Measurements from ENCODE around the gene LTBR. TPM values are rescaled to one million over a fixed set of nuclear protein-coding genes. Genes with fewer than 3 reads are reported as not detected.

Gene LTBR
- total and polyA plus RNA-seq, 4 donors, result 15.8 to 138 (median 89.0) TPM

DNA sequence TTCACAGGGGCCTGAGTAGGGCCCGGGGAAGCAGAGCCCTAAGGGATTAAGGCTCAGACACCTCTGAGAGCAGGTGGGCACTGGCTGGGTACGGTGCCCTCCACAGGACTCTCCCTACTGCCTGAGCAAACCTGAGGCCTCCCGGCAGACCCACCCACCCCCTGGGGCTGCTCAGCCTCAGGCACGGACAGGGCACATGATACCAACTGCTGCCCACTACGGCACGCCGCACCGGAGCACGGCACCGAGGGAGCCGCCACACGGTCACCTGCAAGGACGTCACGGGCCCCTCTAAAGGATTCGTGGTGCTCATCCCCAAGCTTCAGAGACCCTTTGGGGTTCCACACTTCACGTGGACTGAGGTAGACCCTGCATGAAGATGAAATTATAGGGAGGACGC lies 7.1 kb downstream of the LTBR start:
- TF ChIP-seq GABPA (IDR thresholded peaks at IDR 0.05 in 1 of 2, conservative IDR thresholded peaks at IDR 0.05 in 1 of 2), result no peak
- no peak for TF ChIP-seq YY1 (IDR thresholded peaks at IDR 0.05)
- TF ChIP-seq, protein P1, sequence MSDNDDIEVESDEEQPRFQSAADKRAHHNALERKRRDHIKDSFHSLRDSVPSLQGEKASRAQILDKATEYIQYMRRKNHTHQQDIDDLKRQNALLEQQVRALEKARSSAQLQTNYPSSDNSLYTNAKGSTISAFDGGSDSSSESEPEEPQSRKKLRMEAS (IDR thresholded peaks at IDR 0.05), result no peak
- TF ChIP-seq FOXA2 (IDR thresholded peaks at IDR 0.05), result no peak
- TF ChIP-seq, protein P2, sequence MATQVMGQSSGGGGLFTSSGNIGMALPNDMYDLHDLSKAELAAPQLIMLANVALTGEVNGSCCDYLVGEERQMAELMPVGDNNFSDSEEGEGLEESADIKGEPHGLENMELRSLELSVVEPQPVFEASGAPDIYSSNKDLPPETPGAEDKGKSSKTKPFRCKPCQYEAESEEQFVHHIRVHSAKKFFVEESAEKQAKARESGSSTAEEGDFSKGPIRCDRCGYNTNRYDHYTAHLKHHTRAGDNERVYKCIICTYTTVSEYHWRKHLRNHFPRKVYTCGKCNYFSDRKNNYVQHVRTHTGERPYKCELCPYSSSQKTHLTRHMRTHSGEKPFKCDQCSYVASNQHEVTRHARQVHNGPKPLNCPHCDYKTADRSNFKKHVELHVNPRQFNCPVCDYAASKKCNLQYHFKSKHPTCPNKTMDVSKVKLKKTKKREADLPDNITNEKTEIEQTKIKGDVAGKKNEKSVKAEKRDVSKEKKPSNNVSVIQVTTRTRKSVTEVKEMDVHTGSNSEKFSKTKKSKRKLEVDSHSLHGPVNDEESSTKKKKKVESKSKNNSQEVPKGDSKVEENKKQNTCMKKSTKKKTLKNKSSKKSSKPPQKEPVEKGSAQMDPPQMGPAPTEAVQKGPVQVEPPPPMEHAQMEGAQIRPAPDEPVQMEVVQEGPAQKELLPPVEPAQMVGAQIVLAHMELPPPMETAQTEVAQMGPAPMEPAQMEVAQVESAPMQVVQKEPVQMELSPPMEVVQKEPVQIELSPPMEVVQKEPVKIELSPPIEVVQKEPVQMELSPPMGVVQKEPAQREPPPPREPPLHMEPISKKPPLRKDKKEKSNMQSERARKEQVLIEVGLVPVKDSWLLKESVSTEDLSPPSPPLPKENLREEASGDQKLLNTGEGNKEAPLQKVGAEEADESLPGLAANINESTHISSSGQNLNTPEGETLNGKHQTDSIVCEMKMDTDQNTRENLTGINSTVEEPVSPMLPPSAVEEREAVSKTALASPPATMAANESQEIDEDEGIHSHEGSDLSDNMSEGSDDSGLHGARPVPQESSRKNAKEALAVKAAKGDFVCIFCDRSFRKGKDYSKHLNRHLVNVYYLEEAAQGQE (IDR thresholded peaks at IDR 0.05), result no peak
- TF ChIP-seq NR2F2 (IDR thresholded peaks at IDR 0.05), result no peak
- no peak for TF ChIP-seq SP1 (IDR thresholded peaks at IDR 0.05)
- no peak for TF ChIP-seq FOXA1 (IDR thresholded peaks at IDR 0.05)
- TF ChIP-seq, protein P3, sequence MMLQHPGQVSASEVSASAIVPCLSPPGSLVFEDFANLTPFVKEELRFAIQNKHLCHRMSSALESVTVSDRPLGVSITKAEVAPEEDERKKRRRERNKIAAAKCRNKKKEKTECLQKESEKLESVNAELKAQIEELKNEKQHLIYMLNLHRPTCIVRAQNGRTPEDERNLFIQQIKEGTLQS (IDR thresholded peaks at IDR 0.05), result no peak
- no peak for TF ChIP-seq HNF4G (IDR thresholded peaks at IDR 0.05)
- TF ChIP-seq HNF4A (conservative IDR thresholded peaks at IDR 0.05), result no peak
- TF ChIP-seq RAD21 (IDR thresholded peaks at IDR 0.05), result no peak
- no peak for TF ChIP-seq TAF1 (conservative IDR thresholded peaks at IDR 0.05)
- TF ChIP-seq, protein P4, sequence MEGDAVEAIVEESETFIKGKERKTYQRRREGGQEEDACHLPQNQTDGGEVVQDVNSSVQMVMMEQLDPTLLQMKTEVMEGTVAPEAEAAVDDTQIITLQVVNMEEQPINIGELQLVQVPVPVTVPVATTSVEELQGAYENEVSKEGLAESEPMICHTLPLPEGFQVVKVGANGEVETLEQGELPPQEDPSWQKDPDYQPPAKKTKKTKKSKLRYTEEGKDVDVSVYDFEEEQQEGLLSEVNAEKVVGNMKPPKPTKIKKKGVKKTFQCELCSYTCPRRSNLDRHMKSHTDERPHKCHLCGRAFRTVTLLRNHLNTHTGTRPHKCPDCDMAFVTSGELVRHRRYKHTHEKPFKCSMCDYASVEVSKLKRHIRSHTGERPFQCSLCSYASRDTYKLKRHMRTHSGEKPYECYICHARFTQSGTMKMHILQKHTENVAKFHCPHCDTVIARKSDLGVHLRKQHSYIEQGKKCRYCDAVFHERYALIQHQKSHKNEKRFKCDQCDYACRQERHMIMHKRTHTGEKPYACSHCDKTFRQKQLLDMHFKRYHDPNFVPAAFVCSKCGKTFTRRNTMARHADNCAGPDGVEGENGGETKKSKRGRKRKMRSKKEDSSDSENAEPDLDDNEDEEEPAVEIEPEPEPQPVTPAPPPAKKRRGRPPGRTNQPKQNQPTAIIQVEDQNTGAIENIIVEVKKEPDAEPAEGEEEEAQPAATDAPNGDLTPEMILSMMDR (IDR thresholded peaks at IDR 0.05; ENCODE audit: low read depth, low read length, missing input control), result no peak
- no peak for TF ChIP-seq JUND (IDR thresholded peaks at IDR 0.05)
- TF ChIP-seq EGR1 (IDR thresholded peaks at IDR 0.05; ENCODE audit: low read depth in 2 of 2), result no peak
- no peak for TF ChIP-seq RXRA (IDR thresholded peaks at IDR 0.05)
- TF ChIP-seq, protein P5, sequence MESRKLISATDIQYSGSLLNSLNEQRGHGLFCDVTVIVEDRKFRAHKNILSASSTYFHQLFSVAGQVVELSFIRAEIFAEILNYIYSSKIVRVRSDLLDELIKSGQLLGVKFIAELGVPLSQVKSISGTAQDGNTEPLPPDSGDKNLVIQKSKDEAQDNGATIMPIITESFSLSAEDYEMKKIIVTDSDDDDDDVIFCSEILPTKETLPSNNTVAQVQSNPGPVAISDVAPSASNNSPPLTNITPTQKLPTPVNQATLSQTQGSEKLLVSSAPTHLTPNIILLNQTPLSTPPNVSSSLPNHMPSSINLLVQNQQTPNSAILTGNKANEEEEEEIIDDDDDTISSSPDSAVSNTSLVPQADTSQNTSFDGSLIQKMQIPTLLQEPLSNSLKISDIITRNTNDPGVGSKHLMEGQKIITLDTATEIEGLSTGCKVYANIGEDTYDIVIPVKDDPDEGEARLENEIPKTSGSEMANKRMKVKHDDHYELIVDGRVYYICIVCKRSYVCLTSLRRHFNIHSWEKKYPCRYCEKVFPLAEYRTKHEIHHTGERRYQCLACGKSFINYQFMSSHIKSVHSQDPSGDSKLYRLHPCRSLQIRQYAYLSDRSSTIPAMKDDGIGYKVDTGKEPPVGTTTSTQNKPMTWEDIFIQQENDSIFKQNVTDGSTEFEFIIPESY (IDR thresholded peaks at IDR 0.05), result no peak
- H3K9ac ChIP-seq (ENCODE audit: low read depth in 1 of 2, low read length in 2 of 2), result no peak overlapping the region
- H3K27ac ChIP-seq (ENCODE audit: low read depth in 1 of 2, low read length in 2 of 2), result no peak overlapping the region
- H3K4me3 ChIP-seq (ENCODE audit: low read depth in 1 of 3, low read length in 3 of 3), result no peak overlapping the region
- WGBS, result 91% methylated on average over 17 of the region's 17 CpGs
- no peaks in the 10 kb centered on the region for H3K9me3 ChIP-seq (ENCODE audit: control insufficient read depth in 4 of 4, low read length in 3 of 4)
- peaks cover 5 to 15% (median 10%) of the 10 kb centered on the region in 4 donors for H3K4me1 ChIP-seq (ENCODE audit: control insufficient read depth in 4 of 4, insufficient read depth in 4 of 4, low read length in 3 of 4)
- H3K36me3 ChIP-seq (ENCODE audit: control insufficient read depth in 4 of 4, insufficient read depth in 3 of 4, low read depth in 1 of 4, low read length in 3 of 4), result peaks cover 29 to 52% (median 47%) of the 10 kb centered on the region in 4 donors
- no peaks in the 10 kb centered on the region for H3K27me3 ChIP-seq (ENCODE audit: control insufficient read depth in 4 of 4, insufficient read depth in 4 of 4, low read length in 3 of 4)
- no peak for DNase-seq (ENCODE audit: low spot score)
